C4-2B (cell line): ENCODE data around the gene TAOK1.

ENCODE experiments used
- ZFX ChIP-seq: fragments of 450-650 bp; IDR thresholded peaks from 2 replicates; pipeline ENCODE4 v1.6.1; 2017
- TF ChIP-seq, protein P1 (sequence below): fragments of 450-650 bp; conservative IDR thresholded peaks from 2 replicates; pipeline ENCODE4 v1.5.1; 2017; ENCODE audit warnings: mild to moderate bottlenecking

DNA sequence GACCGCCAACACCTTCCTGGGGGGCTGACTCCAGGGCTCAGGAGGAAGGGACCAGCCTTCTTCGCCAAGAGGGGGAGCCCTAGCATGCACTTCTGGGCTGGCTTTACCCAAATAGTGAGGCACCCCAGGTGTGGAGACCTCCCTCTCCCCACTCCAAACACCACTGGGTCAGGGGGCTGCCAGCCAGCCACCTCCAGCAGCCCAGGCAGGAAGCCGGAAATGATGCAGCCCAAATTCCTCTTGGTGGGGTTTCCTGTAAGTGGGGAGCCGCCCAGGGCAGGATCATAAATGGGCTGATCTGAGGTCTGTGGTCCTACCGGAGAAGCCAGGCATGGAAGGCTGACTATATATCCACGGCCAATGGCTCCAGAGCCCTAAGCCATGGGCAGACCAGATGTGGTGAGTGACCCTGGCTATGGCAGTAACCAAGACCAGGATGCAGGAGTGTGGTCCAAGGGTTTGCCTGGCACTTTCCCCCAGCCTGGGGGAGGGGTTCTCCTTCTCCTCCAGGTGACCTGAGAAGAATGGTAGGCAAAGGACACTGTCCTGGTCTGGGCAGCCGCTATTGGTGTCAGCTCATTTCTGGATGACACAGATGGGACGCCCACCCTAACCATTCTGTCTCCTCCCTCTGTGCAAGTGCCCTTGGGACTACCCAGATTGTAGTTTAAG is 195.1 kb downstream of the TAOK1 start:
- TF ChIP-seq, protein P1, sequence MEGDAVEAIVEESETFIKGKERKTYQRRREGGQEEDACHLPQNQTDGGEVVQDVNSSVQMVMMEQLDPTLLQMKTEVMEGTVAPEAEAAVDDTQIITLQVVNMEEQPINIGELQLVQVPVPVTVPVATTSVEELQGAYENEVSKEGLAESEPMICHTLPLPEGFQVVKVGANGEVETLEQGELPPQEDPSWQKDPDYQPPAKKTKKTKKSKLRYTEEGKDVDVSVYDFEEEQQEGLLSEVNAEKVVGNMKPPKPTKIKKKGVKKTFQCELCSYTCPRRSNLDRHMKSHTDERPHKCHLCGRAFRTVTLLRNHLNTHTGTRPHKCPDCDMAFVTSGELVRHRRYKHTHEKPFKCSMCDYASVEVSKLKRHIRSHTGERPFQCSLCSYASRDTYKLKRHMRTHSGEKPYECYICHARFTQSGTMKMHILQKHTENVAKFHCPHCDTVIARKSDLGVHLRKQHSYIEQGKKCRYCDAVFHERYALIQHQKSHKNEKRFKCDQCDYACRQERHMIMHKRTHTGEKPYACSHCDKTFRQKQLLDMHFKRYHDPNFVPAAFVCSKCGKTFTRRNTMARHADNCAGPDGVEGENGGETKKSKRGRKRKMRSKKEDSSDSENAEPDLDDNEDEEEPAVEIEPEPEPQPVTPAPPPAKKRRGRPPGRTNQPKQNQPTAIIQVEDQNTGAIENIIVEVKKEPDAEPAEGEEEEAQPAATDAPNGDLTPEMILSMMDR = peak; percentile 21
- no peak for TF ChIP-seq ZFX
